Trophoblast cell (in vitro differentiated cells and primary cell): ENCODE results near the gene FAM193A.

Experiments
- DNase-seq, 2 donors: peaks; one replicate each; pipeline ENCODE4 v3.0.0-alpha.2; 2016
- H2AFZ ChIP-seq: 2 replicates; pipeline ENCODE4 v1.6.1; 2013; ENCODE audit warnings: low read length, moderate library complexity, mild to moderate bottlenecking; ENCODE audit not compliant: insufficient read depth, poor library complexity
- H2AK5ac ChIP-seq: 2 replicates; pipeline ENCODE4 v1.6.1; 2013; ENCODE audit warnings: mild to moderate bottlenecking, low read length
- H2BK120ac ChIP-seq: 2 replicates; pipeline ENCODE4 v1.6.1; 2013; ENCODE audit warnings: low read length, mild to moderate bottlenecking, moderate library complexity; ENCODE audit not compliant: insufficient read depth, poor library complexity
- H2BK12ac ChIP-seq: 2 replicates; pipeline ENCODE4 v1.6.1; 2013; ENCODE audit warnings: mild to moderate bottlenecking, low read length, moderate library complexity
- H2BK5ac ChIP-seq: 2 replicates; pipeline ENCODE4 v1.6.1; 2013; ENCODE audit warnings: low read length, low read depth, moderate library complexity, mild to moderate bottlenecking; ENCODE audit not compliant: poor library complexity
- H3K14ac ChIP-seq: 2 replicates; pipeline ENCODE4 v1.6.1; 2013; ENCODE audit warnings: mild to moderate bottlenecking, low read length
- H3K18ac ChIP-seq: 2 replicates; pipeline ENCODE4 v1.6.1; 2013; ENCODE audit warnings: mild to moderate bottlenecking, low read length
- H3K23ac ChIP-seq: 2 replicates; pipeline ENCODE4 v1.6.1; 2013; ENCODE audit warnings: low read length
- H3K27ac ChIP-seq: 2 replicates; pipeline ENCODE4 v1.5.1; 2013; ENCODE audit warnings: low read depth, mild to moderate bottlenecking, inconsistent platforms, low read length, moderate library complexity
- H3K27me3 ChIP-seq: 2 replicates; pipeline ENCODE4 v1.6.1; 2013; ENCODE audit warnings: inconsistent platforms, mild to moderate bottlenecking, low read length, moderate library complexity; ENCODE audit not compliant: insufficient read depth
- H3K36me3 ChIP-seq, 2 experiments: 1 replicate in 1 of 2; 2 replicates in 1 of 2; pipeline ENCODE4 v1.6.1; 2013; ENCODE audit warnings: low read length in 2 of 2, mild to moderate bottlenecking in 2 of 2, moderate library complexity in 1 of 2; ENCODE audit not compliant: insufficient read depth in 2 of 2, control insufficient read depth in 1 of 2
- H3K4ac ChIP-seq: 2 replicates; pipeline ENCODE4 v1.6.1; 2013; ENCODE audit warnings: low read depth, mild to moderate bottlenecking, low read length, moderate library complexity
- H3K4me1 ChIP-seq, 2 experiments: 1 replicate in 1 of 2; 2 replicates in 1 of 2; pipeline ENCODE4 v1.6.1; 2013; ENCODE audit warnings: low read length in 2 of 2, mild to moderate bottlenecking in 2 of 2, moderate library complexity in 1 of 2; ENCODE audit not compliant: insufficient read depth in 2 of 2, control insufficient read depth in 1 of 2
- H3K4me2 ChIP-seq: 2 replicates; pipeline ENCODE4 v1.6.1; 2013; ENCODE audit warnings: inconsistent platforms, mild to moderate bottlenecking, low read length, moderate library complexity
- H3K4me3 ChIP-seq: 2 replicates; pipeline ENCODE4 v1.5.1; 2013; ENCODE audit warnings: mild to moderate bottlenecking, low read depth, low read length, inconsistent platforms
- H3K79me1 ChIP-seq: one replicate; pipeline ENCODE4 v1.6.1; 2013; ENCODE audit warnings: low read length
- H3K79me2 ChIP-seq: 2 replicates; pipeline ENCODE4 v1.6.1; 2013; ENCODE audit warnings: low read length, mild to moderate bottlenecking; ENCODE audit not compliant: control insufficient read depth, insufficient read depth, poor library complexity
- H3K9ac ChIP-seq: 2 replicates; pipeline ENCODE4 v1.6.1; 2013; ENCODE audit warnings: mild to moderate bottlenecking, low read length
- H3K9me3 ChIP-seq: 2 replicates; pipeline ENCODE4 v1.6.1; 2013; ENCODE audit warnings: low read depth, mild to moderate bottlenecking, control low read depth, inconsistent platforms, low read length; ENCODE audit not compliant: insufficient read depth
- H4K12ac ChIP-seq: 2 replicates; pipeline ENCODE4 v1.6.1; 2013; ENCODE audit warnings: low read depth, mild to moderate bottlenecking, low read length, moderate library complexity
- H4K8ac ChIP-seq: 2 replicates; pipeline ENCODE4 v1.6.1; 2013; ENCODE audit warnings: low read depth, mild to moderate bottlenecking, low read length, moderate library complexity
- H4K91ac ChIP-seq: one replicate; pipeline ENCODE4 v1.6.1; 2013; ENCODE audit warnings: low read depth, mild to moderate bottlenecking, low read length, moderate library complexity
- WGBS: extraction: QIAGEN DNeasy Blood & Tissue Kit; methylation state at CpG from one replicate; pipeline ENCODE4 v1.1.7; 2013; ENCODE audit warnings: missing lambda C conversion rate; ENCODE audit not compliant: insufficient read length, insufficient coverage; ENCODE audit errors: extremely low coverage; 5-methylcytosine and 5-hydroxymethylcytosine counted together

FAM193A gene

DNA sequence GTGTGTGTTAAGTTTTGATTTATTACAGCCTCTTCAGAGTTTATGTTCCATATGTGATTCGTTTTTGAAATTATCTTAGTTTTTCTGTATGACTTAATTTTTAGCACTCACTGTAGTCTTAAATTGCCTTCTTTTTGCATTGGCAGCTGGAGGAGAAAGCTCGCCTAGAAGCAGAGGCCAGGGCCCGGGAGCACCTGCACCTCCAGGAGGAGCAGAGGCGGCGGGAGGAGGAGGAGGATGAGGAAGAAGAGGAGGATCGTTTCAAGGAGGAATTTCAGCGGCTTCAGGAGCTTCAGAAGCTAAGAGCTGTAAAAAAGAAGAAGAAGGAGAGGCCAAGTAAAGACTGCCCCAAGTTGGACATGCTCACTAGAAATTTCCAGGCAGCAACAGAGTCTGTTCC, 163.1 kb downstream of the FAM193A start:
- Histone ChIP-seq H3K79me1 (no peaks in the 10 kb centered on the region), H3K79me2 (no peaks in the 10 kb centered on the region), H3K14ac (no peak overlapping the region), H2AK5ac (no peak overlapping the region), H3K27me3 (no peaks in the 10 kb centered on the region), H3K9ac (no peak overlapping the region), H3K27ac (no peak overlapping the region), H3K9me3 (no peaks in the 10 kb centered on the region), H2BK120ac (no peak overlapping the region), H4K91ac (no peak overlapping the region), H3K18ac (no peak overlapping the region), H3K4ac (no peak overlapping the region), H3K4me2 (no peak overlapping the region), H3K4me3 (no peak overlapping the region), H3K23ac (no peak overlapping the region), H4K12ac (no peak overlapping the region), H2BK5ac (no peak overlapping the region), H3K4me1 (no peaks in the 10 kb centered on the region), H2BK12ac (no peak overlapping the region), H2AFZ (no peak overlapping the region), H4K8ac (no peak overlapping the region), H3K36me3 (peaks cover 66 to 74% of the 10 kb centered on the region in 2 experiments)
- DNase-seq, result no peak
- no CpG with 5 or more reads among the region's 7 CpGs for WGBS

- Histone ChIP-seq H2BK5ac (no peak overlapping the region), H2AFZ (no peak overlapping the region), H4K91ac (no peak overlapping the region), H3K4me3 (no peak overlapping the region), H2BK12ac (no peak overlapping the region), H4K8ac (no peak overlapping the region), H3K27ac (no peak overlapping the region), H3K9me3 (no peaks in the 10 kb centered on the region), H3K4ac (no peak overlapping the region), H3K14ac (no peak overlapping the region), H2BK120ac (no peak overlapping the region), H3K4me2 (no peak overlapping the region), H3K27me3 (no peaks in the 10 kb centered on the region), H3K18ac (no peak overlapping the region), H3K23ac (no peak overlapping the region), H4K12ac (no peak overlapping the region), H3K36me3 (peaks cover 61 to 70% of the 10 kb centered on the region in 2 experiments), H3K4me1 (no peaks in the 10 kb centered on the region), H3K79me1 (no peaks in the 10 kb centered on the region), H3K79me2 (no peaks in the 10 kb centered on the region), H3K9ac (no peak overlapping the region), H2AK5ac (no peak overlapping the region)
- no peak for DNase-seq
- no CpG with 5 or more reads among the region's 8 CpGs for WGBS
Observed at GRCh38 chr4:2700031-2700430, 163.6 kb downstream of the FAM193A start.

DNA sequence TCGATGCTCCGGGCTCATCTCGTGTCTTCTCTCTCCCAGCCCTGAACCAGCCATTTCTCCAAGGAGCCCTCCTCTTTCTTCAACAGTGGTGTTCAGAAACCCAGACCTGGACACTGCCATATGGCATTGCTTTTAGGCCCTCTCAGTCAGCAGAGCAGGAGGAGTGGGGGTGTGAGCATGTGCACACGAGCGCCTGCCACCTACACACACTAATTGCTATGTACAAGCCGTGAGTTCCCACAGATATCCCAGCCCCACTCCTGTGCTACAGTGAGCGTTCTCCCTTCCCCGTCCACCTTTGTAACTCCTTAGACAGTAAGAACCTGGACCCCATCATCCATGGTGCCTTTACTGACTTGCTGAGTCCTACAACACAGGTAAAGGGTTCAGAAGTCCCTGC, 165.9 kb downstream of the FAM193A start:
- no peak overlapping the region for H4K91ac ChIP-seq
- H3K18ac ChIP-seq, result no peak overlapping the region
- no peak overlapping the region for H3K9ac ChIP-seq
- peaks cover 56 to 58% of the 10 kb centered on the region in 2 experiments for H3K36me3 ChIP-seq
- no peak overlapping the region for H2AFZ ChIP-seq
- H3K23ac ChIP-seq, result no peak overlapping the region
- H4K12ac ChIP-seq, result no peak overlapping the region
- no peak overlapping the region for H2BK120ac ChIP-seq
- DNase-seq, result no peak
- H3K27ac ChIP-seq, result no peak overlapping the region
- no peak overlapping the region for H2BK12ac ChIP-seq
- H3K4me1 ChIP-seq, result no peaks in the 10 kb centered on the region
- H3K4me3 ChIP-seq, result no peak overlapping the region
- WGBS, result no CpG with 5 or more reads among the region's 8 CpGs
- no peaks in the 10 kb centered on the region for H3K79me2 ChIP-seq
- H3K9me3 ChIP-seq, result no peaks in the 10 kb centered on the region
- H3K4me2 ChIP-seq, result no peak overlapping the region
- H4K8ac ChIP-seq, result no peak overlapping the region
- no peaks in the 10 kb centered on the region for H3K27me3 ChIP-seq
- no peak overlapping the region for H3K4ac ChIP-seq
- H3K79me1 ChIP-seq, result no peaks in the 10 kb centered on the region
- no peak overlapping the region for H2AK5ac ChIP-seq
- H2BK5ac ChIP-seq, result no peak overlapping the region
- no peak overlapping the region for H3K14ac ChIP-seq

GRCh38 chr4:2702770-2703169, 166.3 kb downstream of the FAM193A start:
- H3K23ac ChIP-seq, result no peak overlapping the region
- DNase-seq, result no peak
- H4K91ac ChIP-seq, result no peak overlapping the region
- no peak overlapping the region for H2AFZ ChIP-seq
- no peak overlapping the region for H4K12ac ChIP-seq
- H3K4ac ChIP-seq, result no peak overlapping the region
- no peak overlapping the region for H2BK120ac ChIP-seq
- no peaks in the 10 kb centered on the region for H3K4me1 ChIP-seq
- peaks cover 54 to 56% of the 10 kb centered on the region in 2 experiments for H3K36me3 ChIP-seq
- no peak overlapping the region for H3K18ac ChIP-seq
- no peak overlapping the region for H4K8ac ChIP-seq
- no peak overlapping the region for H3K9ac ChIP-seq
- no CpG with 5 or more reads among the region's 7 CpGs for WGBS
- no peak overlapping the region for H3K14ac ChIP-seq
- H3K4me2 ChIP-seq, result no peak overlapping the region
- H3K79me1 ChIP-seq, result no peaks in the 10 kb centered on the region
- no peak overlapping the region for H3K4me3 ChIP-seq
- H3K79me2 ChIP-seq, result no peaks in the 10 kb centered on the region
- H2BK12ac ChIP-seq, result no peak overlapping the region
- H2AK5ac ChIP-seq, result no peak overlapping the region
- no peak overlapping the region for H3K27ac ChIP-seq
- no peak overlapping the region for H2BK5ac ChIP-seq
- H3K27me3 ChIP-seq, result no peaks in the 10 kb centered on the region
- no peaks in the 10 kb centered on the region for H3K9me3 ChIP-seq
